PC-3 (cell line): Measurements from ENCODE around the gene MRPL33. TPM values are rescaled to one million over a fixed set of nuclear protein-coding genes. Genes with fewer than 3 reads are reported as not detected.
A peak's percentile ranks its signal among the peaks of the same experiment; 100 is the strongest.

Source experiments
- ATAC-seq: fragments of 200-7000 bp; cut with Tn5 transposase; 2 replicates; pipeline ENCODE4 v1.9.1; 2020; ENCODE audit warnings: mild to moderate bottlenecking, moderate library complexity
- BruUV-seq: library from RNA; stranded (reverse); fragments of 400-500 nt; replicated peaks from 2 replicates; lab custom pipeline; 2021; lab: Mats Ljungman, UMichigan
- CTCF ChIA-PET: fragments of 300-600 bp; sonication (Branson Sonifier 250); formaldehyde crosslinking; loops from one replicate; lab custom pipeline; 2022; ENCODE audit warnings: antibody characterized with exemption; lab: Charles Lee
- POLR2A ChIA-PET: fragments of 300-600 bp; sonication (Branson Sonifier 250); formaldehyde crosslinking; loops from one replicate; lab custom pipeline; 2022; ENCODE audit warnings: antibody characterized with exemption; ENCODE audit not compliant: unreplicated experiment; lab: Charles Lee
- DNase-seq: peaks from one replicate; pipeline ENCODE4 v3.0.0-alpha.2; 2015
- H2AFZ ChIP-seq: fragments of 300-600 bp; sonication (generic); 2 replicates; pipeline ENCODE4 v1.6.0; 2016; ENCODE audit warnings: antibody characterized with exemption, low read length
- H3F3A ChIP-seq: fragments of 300-600 bp; sonication (generic); one replicate; pipeline ENCODE4 v1.6.0; 2017; ENCODE audit warnings: antibody characterized with exemption, low read length, control low read depth, mild to moderate bottlenecking; ENCODE audit not compliant: unreplicated experiment
- H3K27ac ChIP-seq: fragments of 300-600 bp; sonication (generic); 2 replicates; pipeline ENCODE4 v1.5.1; 2016; ENCODE audit warnings: mild to moderate bottlenecking, low read length
- H3K27me3 ChIP-seq: fragments of 300-600 bp; sonication (generic); 2 replicates; pipeline ENCODE4 v1.6.1; 2016; ENCODE audit warnings: low read length, mixed read lengths
- H3K36me3 ChIP-seq: fragments of 300-600 bp; sonication (generic); 2 replicates; pipeline ENCODE4 v1.6.1; 2016; ENCODE audit warnings: low read depth, mixed run types, low read length, mixed read lengths
- H3K4me1 ChIP-seq: fragments of 300-600 bp; sonication (generic); 2 replicates; pipeline ENCODE4 v1.5.1; 2016; ENCODE audit warnings: low read length; ENCODE audit not compliant: insufficient read depth
- H3K4me2 ChIP-seq: fragments of 300-600 bp; sonication (generic); 2 replicates; pipeline ENCODE4 v1.6.0; 2016; ENCODE audit warnings: low read length
- H3K4me3 ChIP-seq: fragments of 300-600 bp; sonication (generic); 2 replicates; pipeline ENCODE4 v1.5.1; 2016; ENCODE audit warnings: mild to moderate bottlenecking, low read length, mixed read lengths
- H3K79me2 ChIP-seq: fragments of 300-600 bp; sonication (generic); 2 replicates; pipeline ENCODE4 v1.6.1; 2017; ENCODE audit warnings: low read length, mixed read lengths
- H3K9ac ChIP-seq: fragments of 300-600 bp; sonication (generic); 2 replicates; pipeline ENCODE4 v1.6.0; 2016; ENCODE audit warnings: mild to moderate bottlenecking, low read length
- H3K9me2 ChIP-seq: fragments of 300-600 bp; sonication (generic); replicated peaks from 2 replicates; pipeline ENCODE4 v1.6.1; 2016; ENCODE audit warnings: mixed run types, low read length, mixed read lengths
- H3K9me3 ChIP-seq: fragments of 300-600 bp; sonication (generic); 2 replicates; pipeline ENCODE4 v1.6.1; 2016; ENCODE audit warnings: low read length, mixed read lengths
- H4K20me1 ChIP-seq: fragments of 300-600 bp; sonication (generic); 2 replicates; pipeline ENCODE4 v1.6.1; 2016; ENCODE audit warnings: low read length, mixed read lengths
- EZH2 ChIP-seq: fragments of 300-600 bp; sonication (generic); IDR thresholded peaks from one replicate; pipeline ENCODE4 v1.6.1; 2017; ENCODE audit warnings: antibody characterized with exemption, mild to moderate bottlenecking, low read length; ENCODE audit not compliant: unreplicated experiment
- EZH2phosphoT487 ChIP-seq: fragments of 300-600 bp; sonication (generic); IDR thresholded peaks from 2 replicates; pipeline ENCODE4 v1.6.1; 2018; ENCODE audit warnings: mild to moderate bottlenecking, antibody characterized with exemption, low read length, borderline replicate concordance
- intact Hi-C: fragments of 100-400 bp; cut with micrococcal nuclease; formaldehyde crosslinking; loops from 2 replicates; pipeline ENCODE4 v1.9.0; 2023
- total RNA-seq: library from RNA; depleted of rRNA; stranded (reverse); fragments of >200 nt; gene quantifications from 2 replicates; pipeline ENCODE4 v1.2.3, GENCODE V29; 2014
- TF ChIP-seq, protein P1 (sequence below): fragments of 300-600 bp; sonication (generic); conservative IDR thresholded peaks from 2 replicates; pipeline ENCODE4 v1.5.1; 2017; ENCODE audit warnings: antibody characterized with exemption, low read depth, mild to moderate bottlenecking, low read length

The MRPL33 gene
- total RNA-seq, 1 experiment from 2014 or later, result 110 TPM

DNA sequence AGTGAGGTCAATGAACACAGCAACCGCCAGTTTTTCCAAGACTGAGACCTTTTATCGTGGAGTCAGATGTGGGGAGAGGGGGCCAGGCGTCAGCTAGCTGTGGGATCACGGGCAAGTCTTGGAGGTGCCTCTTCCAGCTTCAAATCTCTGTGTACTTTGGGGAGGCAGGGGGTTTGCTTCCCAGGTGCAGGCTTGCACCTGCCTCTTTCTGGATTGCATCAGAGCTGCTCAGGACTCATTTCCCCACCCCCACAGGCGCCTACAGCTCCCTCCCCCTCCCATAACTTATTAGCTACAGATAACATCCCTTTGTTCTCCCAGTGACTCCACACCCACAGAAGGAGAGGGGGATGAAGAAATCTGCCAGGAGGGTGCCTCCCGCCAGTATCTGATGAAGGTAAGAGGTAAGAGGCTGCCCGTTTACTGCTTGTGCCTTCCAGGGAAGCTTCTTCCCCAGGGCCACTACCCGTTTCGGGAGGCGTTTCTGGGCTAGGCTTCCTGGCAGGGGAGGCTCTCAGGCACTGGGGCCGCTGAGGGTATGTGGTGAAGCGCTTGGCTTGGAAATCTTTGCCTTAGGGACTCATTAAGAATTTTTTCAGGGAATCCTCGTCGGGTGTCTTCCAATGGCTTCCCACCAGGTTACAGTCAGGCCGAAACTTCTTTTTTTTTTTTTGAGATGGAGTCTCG is 18.8 kb upstream of the MRPL33 start:
- peaks cover 10% of the 10 kb centered on the region; the same call in 1 of the 2 replicates for H3K4me1 ChIP-seq
- H2AFZ ChIP-seq, result no peak overlapping the region
- no peaks in the 10 kb centered on the region for H3K9me3 ChIP-seq
- H3F3A ChIP-seq, result no peaks in the 10 kb centered on the region
- H3K27me3 ChIP-seq, result no peaks in the 10 kb centered on the region
- H3K79me2 ChIP-seq, result no peaks in the 10 kb centered on the region
- H3K4me3 ChIP-seq, result no peak overlapping the region
- ATAC-seq (no peak), DNase-seq (peak; percentile 49)
- no peak overlapping the region for H3K27ac ChIP-seq
- no peaks in the 10 kb centered on the region for H3K36me3 ChIP-seq
- no peaks in the 10 kb centered on the region for H3K9me2 ChIP-seq
- ChIA-PET CTCF (no interaction called here), POLR2A (no interaction called here)
- BruUV-seq, result no TSS peak
- H3K9ac ChIP-seq, result no peak overlapping the region
- TF ChIP-seq EZH2 (no peak), EZH2phosphoT487 (no peak)
- TF ChIP-seq, protein P1, sequence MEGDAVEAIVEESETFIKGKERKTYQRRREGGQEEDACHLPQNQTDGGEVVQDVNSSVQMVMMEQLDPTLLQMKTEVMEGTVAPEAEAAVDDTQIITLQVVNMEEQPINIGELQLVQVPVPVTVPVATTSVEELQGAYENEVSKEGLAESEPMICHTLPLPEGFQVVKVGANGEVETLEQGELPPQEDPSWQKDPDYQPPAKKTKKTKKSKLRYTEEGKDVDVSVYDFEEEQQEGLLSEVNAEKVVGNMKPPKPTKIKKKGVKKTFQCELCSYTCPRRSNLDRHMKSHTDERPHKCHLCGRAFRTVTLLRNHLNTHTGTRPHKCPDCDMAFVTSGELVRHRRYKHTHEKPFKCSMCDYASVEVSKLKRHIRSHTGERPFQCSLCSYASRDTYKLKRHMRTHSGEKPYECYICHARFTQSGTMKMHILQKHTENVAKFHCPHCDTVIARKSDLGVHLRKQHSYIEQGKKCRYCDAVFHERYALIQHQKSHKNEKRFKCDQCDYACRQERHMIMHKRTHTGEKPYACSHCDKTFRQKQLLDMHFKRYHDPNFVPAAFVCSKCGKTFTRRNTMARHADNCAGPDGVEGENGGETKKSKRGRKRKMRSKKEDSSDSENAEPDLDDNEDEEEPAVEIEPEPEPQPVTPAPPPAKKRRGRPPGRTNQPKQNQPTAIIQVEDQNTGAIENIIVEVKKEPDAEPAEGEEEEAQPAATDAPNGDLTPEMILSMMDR, result no peak
- intact Hi-C loops, result loop anchor here (5.0 kb wide), 1 partner anchor 205 kb away; no protein-coding TSS in a partner anchor
- no peaks in the 10 kb centered on the region for H4K20me1 ChIP-seq
- no peak overlapping the region for H3K4me2 ChIP-seq

GRCh38 chr2:27754138-27754588 is 17.4 kb upstream of the MRPL33 start:
- no peaks in the 10 kb centered on the region for H3K36me3 ChIP-seq
- peaks cover 10% of the 10 kb centered on the region; the same call in 1 of the 2 replicates for H3K4me1 ChIP-seq

More at GRCh38 chr2:27754138-27754588, 17.4 kb upstream of the MRPL33 start:
- H3K9ac ChIP-seq, result no peak overlapping the region
- CTCF ChIA-PET, result interaction anchor here (0.5 kb wide), 1 partner anchor 620 kb away, joined by 3 read pairs; no protein-coding TSS in a partner anchor
- H3K27me3 ChIP-seq, result no peaks in the 10 kb centered on the region
- no peaks in the 10 kb centered on the region for H3K9me3 ChIP-seq
- no peaks in the 10 kb centered on the region for H3F3A ChIP-seq
- H3K9me2 ChIP-seq, result no peaks in the 10 kb centered on the region
- no peak overlapping the region for H3K27ac ChIP-seq
- H4K20me1 ChIP-seq, result no peaks in the 10 kb centered on the region
- H2AFZ ChIP-seq, result no peak overlapping the region
- H3K4me3 ChIP-seq, result no peak overlapping the region
- TF ChIP-seq, protein P1, result peak; percentile 98
- TF ChIP-seq EZH2phosphoT487, result no peak
- H3K4me2 ChIP-seq, result no peak overlapping the region
- intact Hi-C loops, result loop anchor here (1.0 to 5.0 kb wide), 2 partner anchors 203 to 642 kb away; no protein-coding TSS in a partner anchor
- no peaks in the 10 kb centered on the region for H3K79me2 ChIP-seq
- ATAC-seq, result peak; percentile 99
- no TSS peak for BruUV-seq
- DNase-seq, result peak; percentile 89
- POLR2A ChIA-PET, result no interaction called here
